A673 (cell line): ENCODE measurements around the gene FBXO11.
A peak's percentile ranks its signal among the peaks of the same experiment; 100 is the strongest.

Experiments
- EZH2 ChIP-seq: fragments of 200-600 bp; sonication (generic); IDR thresholded peaks from 2 replicates; pipeline ENCODE4 v1.6.1; 2017; ENCODE audit warnings: borderline replicate concordance, low read depth, mild to moderate bottlenecking, mixed read lengths, antibody characterized with exemption, low read length; ENCODE audit not compliant: poor library complexity, severe bottlenecking
- TF ChIP-seq, protein P1 (sequence below): fragments of 300-800, 200-600 bp; sonication (generic); conservative IDR thresholded peaks from 2 replicates; pipeline ENCODE4 v1.5.1; 2017; ENCODE audit warnings: low read depth, mild to moderate bottlenecking, antibody characterized with exemption, low read length, moderate library complexity, mixed read lengths

DNA sequence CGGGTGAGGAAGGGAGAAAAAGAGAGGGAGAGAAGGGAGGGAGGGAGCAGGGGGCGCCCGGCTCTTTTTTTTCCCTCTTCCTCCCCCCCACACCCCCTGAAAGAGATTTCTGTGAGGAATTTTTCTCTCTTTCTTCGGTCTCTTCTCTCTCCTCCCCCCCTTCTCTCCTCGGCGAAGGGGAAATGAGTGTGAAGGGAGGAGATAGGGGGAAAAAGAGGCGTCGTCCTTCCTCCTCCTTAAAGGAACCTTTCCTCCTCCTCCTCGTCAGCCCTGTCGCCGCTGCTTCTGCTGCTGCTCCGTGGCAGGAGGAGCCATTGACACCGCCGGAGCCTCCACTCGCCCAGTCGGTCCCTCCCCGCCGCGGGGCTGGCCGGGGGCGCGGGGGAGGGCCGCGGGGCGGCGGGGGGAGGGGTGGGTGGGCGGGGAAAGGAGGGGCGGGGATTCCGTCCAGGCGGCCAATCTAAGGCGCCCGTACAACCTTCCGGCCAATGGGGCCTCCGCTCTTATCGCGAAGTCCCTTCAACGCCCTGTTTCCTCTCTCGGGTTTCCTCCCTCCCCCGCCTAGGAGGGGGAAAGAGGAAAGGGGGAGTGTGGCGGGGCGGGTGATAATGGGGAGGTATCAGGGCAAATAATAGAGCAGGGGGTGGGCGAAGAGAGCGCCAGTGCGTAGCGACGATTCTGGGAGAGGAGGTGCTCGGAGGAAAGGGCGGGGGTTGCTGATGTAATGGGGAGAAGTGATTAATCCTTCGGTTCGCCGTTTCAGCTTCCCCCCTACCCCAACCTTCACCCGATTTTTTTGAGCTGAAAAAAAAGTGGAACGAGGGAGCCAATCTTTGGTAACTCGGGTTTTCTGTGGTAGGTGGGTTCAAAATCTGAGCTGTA lies at the start of gene FBXO11:
- TF ChIP-seq, protein P1, sequence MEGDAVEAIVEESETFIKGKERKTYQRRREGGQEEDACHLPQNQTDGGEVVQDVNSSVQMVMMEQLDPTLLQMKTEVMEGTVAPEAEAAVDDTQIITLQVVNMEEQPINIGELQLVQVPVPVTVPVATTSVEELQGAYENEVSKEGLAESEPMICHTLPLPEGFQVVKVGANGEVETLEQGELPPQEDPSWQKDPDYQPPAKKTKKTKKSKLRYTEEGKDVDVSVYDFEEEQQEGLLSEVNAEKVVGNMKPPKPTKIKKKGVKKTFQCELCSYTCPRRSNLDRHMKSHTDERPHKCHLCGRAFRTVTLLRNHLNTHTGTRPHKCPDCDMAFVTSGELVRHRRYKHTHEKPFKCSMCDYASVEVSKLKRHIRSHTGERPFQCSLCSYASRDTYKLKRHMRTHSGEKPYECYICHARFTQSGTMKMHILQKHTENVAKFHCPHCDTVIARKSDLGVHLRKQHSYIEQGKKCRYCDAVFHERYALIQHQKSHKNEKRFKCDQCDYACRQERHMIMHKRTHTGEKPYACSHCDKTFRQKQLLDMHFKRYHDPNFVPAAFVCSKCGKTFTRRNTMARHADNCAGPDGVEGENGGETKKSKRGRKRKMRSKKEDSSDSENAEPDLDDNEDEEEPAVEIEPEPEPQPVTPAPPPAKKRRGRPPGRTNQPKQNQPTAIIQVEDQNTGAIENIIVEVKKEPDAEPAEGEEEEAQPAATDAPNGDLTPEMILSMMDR: peak; percentile 67
- TF ChIP-seq EZH2: no peak
